Right atrium auricular region (tissue), 2 donors: ENCODE measurements around the gene SMIM30. TPM values are rescaled to one million over a fixed set of nuclear protein-coding genes. Genes with fewer than 3 reads are reported as not detected.

ENCODE experiments used
- DNase-seq: peaks from one replicate; pipeline ENCODE4 v3.0.0-alpha.2; 2019; ENCODE audit warnings: low spot score
- H3K27ac ChIP-seq, 2 donors: fragments of 200-600 bp; sonication (generic); 1 replicate in 1 of 2; 2 replicates in 1 of 2; pipeline ENCODE4 v1.5.1; 2016 to 2019
- H3K27me3 ChIP-seq, 2 donors: fragments of 200-600 bp; sonication (generic); one replicate each; pipeline versions ENCODE4 v1.5.1 to v1.6.0; 2017 to 2019
- H3K36me3 ChIP-seq: fragments of 200-600 bp; sonication (generic); one replicate; pipeline ENCODE4 v1.5.1; 2016
- H3K4me1 ChIP-seq, 2 donors: fragments of 200-600 bp; sonication (generic); one replicate each; pipeline versions ENCODE4 v1.5.1 to v1.6.0; 2017 to 2019
- H3K4me3 ChIP-seq, 2 donors: fragments of 200-600 bp; sonication (generic); 1 replicate in 1 of 2; 2 replicates in 1 of 2; pipeline ENCODE4 v1.5.1; 2017 to 2019; ENCODE audit warnings: mild to moderate bottlenecking in 1 of 2, moderate library complexity in 1 of 2
- H3K9me3 ChIP-seq, 2 donors: fragments of 200-600 bp; sonication (generic); one replicate each; pipeline ENCODE4 v1.5.1; 2019
- total RNA-seq, 2 donors: library from RNA; depleted of rRNA; stranded (reverse); fragments of >200 nt; gene quantifications; one replicate each; pipeline ENCODE4 v1.1.0, GENCODE V29; 2016
- TF ChIP-seq, protein P1 (sequence below), 2 donors: fragments of 200-600 bp; sonication (generic); IDR thresholded peaks; one replicate each; pipeline ENCODE4 v1.5.1; 2019; ENCODE audit warnings: antibody characterized with exemption in 2 of 2

The SMIM30 gene
- total RNA-seq, 2 donors from 2014 or later: 93.1 to 208 TPM

DNA sequence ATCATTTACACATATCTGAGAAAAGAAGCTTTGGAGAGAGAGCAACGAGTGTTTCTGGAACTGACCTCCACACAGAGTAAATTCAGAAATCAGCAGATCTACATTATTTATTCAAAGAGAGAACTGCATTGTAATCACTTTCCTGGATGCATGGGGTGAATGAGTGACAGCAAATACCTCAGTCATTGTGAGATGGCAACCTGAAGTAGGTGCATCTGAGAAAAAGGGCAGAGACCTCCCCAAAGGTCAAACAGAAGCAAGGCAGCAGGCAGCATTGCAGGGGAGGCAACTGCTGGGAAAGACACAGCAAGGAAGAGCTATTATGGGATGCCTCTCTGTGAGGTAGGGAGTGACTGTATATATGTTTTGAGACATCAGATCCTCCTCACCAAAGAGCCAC lies 26.5 kb upstream of the SMIM30 start:
- no peak for DNase-seq
- Histone ChIP-seq H3K4me3 (no peak overlapping the region), H3K27me3 (no peaks in the 10 kb centered on the region), H3K4me1 (no peaks in the 10 kb centered on the region), H3K9me3 (no peaks in the 10 kb centered on the region), H3K36me3 (no peaks in the 10 kb centered on the region), H3K27ac (no peak overlapping the region)
- TF ChIP-seq, protein P1, sequence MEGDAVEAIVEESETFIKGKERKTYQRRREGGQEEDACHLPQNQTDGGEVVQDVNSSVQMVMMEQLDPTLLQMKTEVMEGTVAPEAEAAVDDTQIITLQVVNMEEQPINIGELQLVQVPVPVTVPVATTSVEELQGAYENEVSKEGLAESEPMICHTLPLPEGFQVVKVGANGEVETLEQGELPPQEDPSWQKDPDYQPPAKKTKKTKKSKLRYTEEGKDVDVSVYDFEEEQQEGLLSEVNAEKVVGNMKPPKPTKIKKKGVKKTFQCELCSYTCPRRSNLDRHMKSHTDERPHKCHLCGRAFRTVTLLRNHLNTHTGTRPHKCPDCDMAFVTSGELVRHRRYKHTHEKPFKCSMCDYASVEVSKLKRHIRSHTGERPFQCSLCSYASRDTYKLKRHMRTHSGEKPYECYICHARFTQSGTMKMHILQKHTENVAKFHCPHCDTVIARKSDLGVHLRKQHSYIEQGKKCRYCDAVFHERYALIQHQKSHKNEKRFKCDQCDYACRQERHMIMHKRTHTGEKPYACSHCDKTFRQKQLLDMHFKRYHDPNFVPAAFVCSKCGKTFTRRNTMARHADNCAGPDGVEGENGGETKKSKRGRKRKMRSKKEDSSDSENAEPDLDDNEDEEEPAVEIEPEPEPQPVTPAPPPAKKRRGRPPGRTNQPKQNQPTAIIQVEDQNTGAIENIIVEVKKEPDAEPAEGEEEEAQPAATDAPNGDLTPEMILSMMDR (IDR thresholded peaks at IDR 0.05): no peak

DNA sequence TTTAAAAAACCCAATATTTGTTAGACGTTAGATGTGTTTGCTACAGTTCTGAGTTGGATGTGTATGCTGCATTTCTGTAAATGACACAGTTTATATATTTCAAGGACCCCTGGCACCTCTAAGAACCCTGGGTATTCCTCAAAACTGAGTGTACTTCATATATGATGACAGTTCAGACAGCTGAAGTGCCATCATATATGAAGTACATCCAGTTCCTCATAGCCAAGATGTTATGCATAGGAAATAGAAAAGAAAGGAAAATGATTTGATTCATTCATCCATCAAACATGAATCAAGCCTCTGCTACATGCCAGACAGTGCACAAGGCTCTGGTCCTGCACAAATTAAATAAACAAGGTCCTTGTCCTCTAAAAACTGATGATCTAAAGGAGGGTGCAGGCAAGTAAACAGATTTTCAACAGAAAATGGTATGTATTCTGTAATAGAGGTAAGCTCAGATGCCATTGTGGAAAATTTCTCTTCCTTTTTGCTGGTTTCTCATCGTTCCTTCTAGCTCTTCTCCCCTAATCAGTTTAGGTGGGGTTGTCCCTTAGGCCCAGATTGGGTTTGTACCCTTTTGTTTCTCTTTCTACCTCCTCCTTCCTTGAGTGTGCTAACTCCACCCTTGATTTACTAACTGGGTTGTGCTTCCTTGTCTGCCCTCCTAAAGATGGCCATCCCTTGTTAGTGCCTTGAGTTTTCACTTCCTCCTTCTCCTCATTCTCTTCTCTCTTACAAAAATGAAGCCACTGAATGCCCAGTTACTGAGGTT lies 25.3 kb upstream of the SMIM30 start:
- no peaks in the 10 kb centered on the region for H3K4me1 ChIP-seq
- TF ChIP-seq, protein P1 (IDR thresholded peaks at IDR 0.05): no peak
- H3K4me3 ChIP-seq: no peak overlapping the region
- H3K36me3 ChIP-seq: no peaks in the 10 kb centered on the region
- no peaks in the 10 kb centered on the region for H3K27me3 ChIP-seq
- no peak overlapping the region for H3K27ac ChIP-seq
- DNase-seq: no peak
- no peaks in the 10 kb centered on the region for H3K9me3 ChIP-seq

DNA sequence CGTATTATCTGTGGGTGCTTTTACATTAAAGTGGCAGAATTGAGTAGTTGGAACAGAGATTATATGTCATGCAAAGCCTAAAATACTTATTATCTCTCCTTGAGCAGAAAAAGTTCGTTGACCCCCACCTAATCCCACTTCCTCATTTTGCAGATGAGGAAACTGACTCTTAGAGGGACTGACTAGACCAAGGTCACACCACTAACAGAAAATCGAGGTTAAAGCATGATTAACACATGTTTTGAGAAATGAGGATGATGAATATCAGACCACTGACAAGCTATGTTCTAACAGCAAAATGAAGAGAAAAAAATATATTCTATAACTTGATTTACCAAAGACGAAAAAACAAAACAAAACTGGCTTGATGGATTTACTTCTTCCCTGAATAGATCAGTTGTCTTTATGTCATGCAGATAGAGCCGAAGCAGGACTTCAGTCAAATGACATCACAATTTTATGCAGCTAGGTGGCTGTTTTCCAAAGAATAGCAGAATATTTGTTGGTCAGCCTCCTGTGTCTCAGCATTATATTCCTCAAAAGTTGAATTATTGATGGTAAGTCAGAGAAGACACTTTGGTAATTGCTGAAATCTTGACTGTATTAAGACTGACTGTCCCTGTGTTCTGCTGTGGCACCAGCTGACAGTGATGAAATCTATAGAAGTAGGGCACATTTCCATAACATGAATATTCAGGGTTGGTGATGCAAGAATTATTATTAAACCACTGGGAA lies 24.2 kb upstream of the SMIM30 start:
- no peaks in the 10 kb centered on the region for H3K36me3 ChIP-seq
- no peak overlapping the region for H3K27ac ChIP-seq
- no peaks in the 10 kb centered on the region for H3K27me3 ChIP-seq
- H3K9me3 ChIP-seq: no peaks in the 10 kb centered on the region
- no peak overlapping the region for H3K4me3 ChIP-seq
- H3K4me1 ChIP-seq: no peaks in the 10 kb centered on the region
- TF ChIP-seq, protein P1 (IDR thresholded peaks at IDR 0.05): no peak
- DNase-seq: no peak

DNA sequence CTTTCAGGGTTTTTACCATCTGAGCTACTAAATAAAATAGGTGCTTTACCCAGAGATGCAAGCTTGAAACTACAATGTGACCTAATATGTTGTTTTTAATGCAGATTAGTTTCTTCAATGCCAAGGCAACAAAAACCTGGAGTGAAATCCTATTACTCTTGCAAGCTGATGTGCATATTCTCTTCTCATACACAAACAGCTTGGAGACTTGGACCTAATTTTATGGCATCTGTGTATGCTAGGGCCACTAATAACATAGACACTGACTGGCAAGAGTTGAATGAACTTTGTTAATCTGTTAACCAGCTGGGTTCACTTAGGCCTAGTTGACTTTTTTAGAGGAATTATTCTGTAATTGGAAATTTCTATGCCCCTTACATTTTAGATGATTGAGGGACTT lies 23.4 kb upstream of the SMIM30 start:
- no peak overlapping the region for H3K27ac ChIP-seq
- no peaks in the 10 kb centered on the region for H3K4me1 ChIP-seq
- H3K36me3 ChIP-seq: no peaks in the 10 kb centered on the region
- TF ChIP-seq, protein P1 (IDR thresholded peaks at IDR 0.05): no peak
- no peak for DNase-seq
- H3K4me3 ChIP-seq: no peak overlapping the region
- no peaks in the 10 kb centered on the region for H3K27me3 ChIP-seq
- no peaks in the 10 kb centered on the region for H3K9me3 ChIP-seq

DNA sequence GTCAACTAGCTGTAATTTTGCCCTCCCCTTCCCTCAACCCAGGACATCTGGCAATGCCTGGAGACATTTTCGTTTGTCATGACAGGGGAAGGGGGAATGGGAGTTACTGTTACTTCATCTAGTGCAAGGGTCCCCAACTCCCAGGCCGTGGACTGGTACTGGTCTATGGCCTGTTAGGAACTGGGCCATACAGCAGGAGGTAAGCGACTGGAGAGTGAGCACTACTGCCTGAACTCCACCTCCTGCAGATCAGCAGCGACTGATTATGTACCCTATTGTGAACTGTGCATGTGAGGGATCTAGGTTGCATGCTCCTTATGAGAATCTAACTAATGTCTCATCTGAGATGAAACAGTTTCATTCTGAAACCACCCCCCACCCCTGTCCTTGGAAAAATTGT lies 22.6 kb upstream of the SMIM30 start:
- H3K4me1 ChIP-seq: no peaks in the 10 kb centered on the region
- no peaks in the 10 kb centered on the region for H3K27me3 ChIP-seq
- H3K27ac ChIP-seq: no peak overlapping the region
- no peak for DNase-seq
- H3K9me3 ChIP-seq: no peaks in the 10 kb centered on the region
- H3K4me3 ChIP-seq: no peak overlapping the region
- H3K36me3 ChIP-seq: no peaks in the 10 kb centered on the region
- TF ChIP-seq, protein P1 (IDR thresholded peaks at IDR 0.05): no peak
